Measurements from ENCODE around the gene GRB7. TPM values are rescaled to one million over a fixed set of nuclear protein-coding genes. Genes with fewer than 3 reads are reported as not detected.
A peak's percentile ranks its signal among the peaks of the same experiment; 100 is the strongest.

GRB7 gene
- total and polyA plus RNA-seq, 9 of the 15 experiments (the other 6 are each of a cell fraction or from before 2014, with no cell fraction given), result 0.04 to 6.2 (median 2.2) TPM

DNA sequence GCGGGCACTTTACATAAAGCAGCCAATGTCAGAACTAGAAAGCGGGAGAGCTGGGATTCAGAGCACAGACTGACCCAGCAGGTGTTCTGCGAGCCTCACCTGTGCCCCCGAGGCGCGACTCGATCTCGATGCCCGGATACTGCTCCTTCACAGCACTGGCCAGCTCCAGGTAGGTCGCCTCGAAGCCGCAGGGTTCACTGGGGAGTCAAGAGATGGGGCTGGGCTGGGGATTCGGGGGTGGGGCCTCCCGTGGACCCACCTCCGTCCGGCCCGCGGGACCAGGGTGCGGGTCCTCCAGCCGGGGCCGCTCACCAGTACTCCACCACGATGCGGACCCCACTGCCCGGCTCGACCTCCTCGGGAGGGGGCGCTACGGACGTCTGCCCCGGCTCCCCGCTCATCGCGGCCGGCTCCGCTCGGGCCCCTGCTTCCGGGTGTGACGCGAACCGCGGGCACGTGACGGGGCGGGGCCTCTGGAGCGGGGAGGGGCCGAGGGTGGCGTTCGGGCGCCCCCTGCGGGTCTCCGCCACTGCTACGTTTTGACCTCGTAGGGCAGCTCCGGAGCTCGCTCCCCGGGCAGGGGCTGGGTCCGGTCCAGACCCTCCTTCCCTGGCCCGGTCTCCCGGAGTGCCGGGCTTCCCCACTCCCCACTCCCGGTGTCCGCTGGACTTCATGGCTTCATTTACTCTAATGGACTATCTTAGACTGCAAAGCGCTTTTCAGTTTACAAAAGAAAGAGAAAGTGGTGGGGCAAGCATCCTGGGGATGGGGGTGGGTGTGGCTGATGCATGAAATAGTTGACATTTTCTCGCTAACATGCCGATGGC lies 7.4 kb upstream of the GRB7 start, which contains the start of gene MIEN1:
MIEN1 (minus strand) TSS at position 438 of the 827 bp plus-strand sequence; CDS start at position 401, 37 bp downstream.
- Histone ChIP-seq H3K79me2 (ENCODE audit: control insufficient read depth, insufficient read depth, low read length) (peaks cover 14% of the 10 kb centered on the region), H3K4me2 (ENCODE audit: insufficient read depth, low read length) (peak within 1 kb of the TSS; percentile 94), H3K9ac (ENCODE audit: insufficient read depth in 1 of 2, low read depth in 2 of 2, low read length in 2 of 2) (peak within 1 kb of the TSS; percentile 85 to 97), H2AFZ (ENCODE audit: low read depth, low read length) (peak within 1 kb of the TSS; percentile 80), H3K36me3 (ENCODE audit: control insufficient read depth, insufficient read depth, low read length) (peaks cover 22% of the 10 kb centered on the region; the same call in 1 of the 3 replicates), H3K27me3 (ENCODE audit: control insufficient read depth in 2 of 2, insufficient read depth in 2 of 2, low read length in 2 of 2) (no peaks in the 10 kb centered on the region), H3K27ac (ENCODE audit: extremely low read depth, low read depth, low read length) (peak within 1 kb of the TSS; percentile 87), H3K9me3 (replicated peaks; ENCODE audit: control insufficient read depth, insufficient read depth, low read depth, low read length) (no peaks in the 10 kb centered on the region), H3K9me1 (ENCODE audit: control insufficient read depth, insufficient read depth, low read length) (no peaks in the 10 kb centered on the region), H4K20me1 (replicated peaks; ENCODE audit: control insufficient read depth, insufficient read depth, low read length) (no peaks in the 10 kb centered on the region), H3K4me3 (peak within 1 kb of the TSS; percentile 74), H3K4me1 (replicated peaks in 1 of 2; ENCODE audit: control insufficient read depth in 2 of 2, insufficient read depth in 2 of 2, low read length in 2 of 2) (peaks cover 6 to 31% of the 10 kb centered on the region in 2 experiments; a peak in 4 of 5 replicates)
- intact Hi-C loops (cut with micrococcal nuclease), result loop anchor here (5.0 kb wide), 1 partner anchor 43 kb away; the partner anchor contains the start of gene PGAP3
- ATAC-seq (peak; percentile 93), DNase-seq (ENCODE audit: extremely low read depth in 1 of 4, low spot score in 3 of 4) (peak; percentile 90 to 98 (median 98)), FAIRE-seq (peak; percentile 81)
- in situ Hi-C loops (cut with MboI), result no loop called here
- ChIA-PET POLR2A (interaction anchor here (0.6 to 1.8 kb wide), 9 partner anchors 9 to 165 kb away, joined by 3 to 5 read pairs (median 4); partner anchors contain the start of gene PGAP3), CTCF (ENCODE audit: low intra/inter-chr PET ratio) (interaction anchor here (0.5 to 2.6 kb wide), 5 partner anchors 24 to 246 kb away, joined by 3 to 13 read pairs (median 5); no protein-coding TSS in a partner anchor)
- 4% methylated on average over 20 of the region's 65 CpGs for WGBS (ENCODE audit: insufficient coverage, low coverage, missing lambda C conversion rate)
- TSS peak; percentile 80 for BruUV-seq (replicated peaks)
- TF ChIP-seq ILF3 (IDR thresholded peaks at IDR 0.05; ENCODE audit: borderline replicate concordance), result no peak
- TF ChIP-seq KLF16 (IDR thresholded peaks at IDR 0.05), result 0 out of 2 replicates have a peak, but pooled peaks have one; percentile 34
- TF ChIP-seq CTBP1 (IDR thresholded peaks at IDR 0.05; ENCODE audit: borderline replicate concordance), result peak; percentile 87
- TF ChIP-seq SP1 (CRISPR knock-in tag; IDR thresholded peaks at IDR 0.05), result peak; percentile 98
- TF ChIP-seq PCBP1 (IDR thresholded peaks at IDR 0.05; ENCODE audit: low read depth, low read length, poor library complexity, severe bottlenecking), result peak; percentile 92
- peak; percentile 75 for TF ChIP-seq ZEB2 (IDR thresholded peaks at IDR 0.05)
- TF ChIP-seq ELF1 (tag; IDR thresholded peaks at IDR 0.05), result peak; percentile 100
- no peak for TF ChIP-seq SMARCE1 (IDR thresholded peaks at IDR 0.05)
- no peak for TF ChIP-seq MLLT1 (IDR thresholded peaks at IDR 0.05)
- TF ChIP-seq ZNF644 (tag; IDR thresholded peaks at IDR 0.05; ENCODE audit: low read depth), result no peak
- TF ChIP-seq CBFA2T2 (conservative IDR thresholded peaks at IDR 0.05), result peak; percentile 75
- TF ChIP-seq KDM5B (IDR thresholded peaks at IDR 0.05; ENCODE audit: insufficient replicate concordance, low read depth, low read length), result peak; percentile 34
- peak; percentile 63 to 72 for TF ChIP-seq RAD21 (CRISPR knock-in tag; conservative IDR thresholded peaks at IDR 0.05 in 1 of 2, IDR thresholded peaks at IDR 0.05 in 1 of 2)
- no peak for TF ChIP-seq ZKSCAN1 (IDR thresholded peaks at IDR 0.05; ENCODE audit: low read depth, low read length)
- TF ChIP-seq, protein P1, sequence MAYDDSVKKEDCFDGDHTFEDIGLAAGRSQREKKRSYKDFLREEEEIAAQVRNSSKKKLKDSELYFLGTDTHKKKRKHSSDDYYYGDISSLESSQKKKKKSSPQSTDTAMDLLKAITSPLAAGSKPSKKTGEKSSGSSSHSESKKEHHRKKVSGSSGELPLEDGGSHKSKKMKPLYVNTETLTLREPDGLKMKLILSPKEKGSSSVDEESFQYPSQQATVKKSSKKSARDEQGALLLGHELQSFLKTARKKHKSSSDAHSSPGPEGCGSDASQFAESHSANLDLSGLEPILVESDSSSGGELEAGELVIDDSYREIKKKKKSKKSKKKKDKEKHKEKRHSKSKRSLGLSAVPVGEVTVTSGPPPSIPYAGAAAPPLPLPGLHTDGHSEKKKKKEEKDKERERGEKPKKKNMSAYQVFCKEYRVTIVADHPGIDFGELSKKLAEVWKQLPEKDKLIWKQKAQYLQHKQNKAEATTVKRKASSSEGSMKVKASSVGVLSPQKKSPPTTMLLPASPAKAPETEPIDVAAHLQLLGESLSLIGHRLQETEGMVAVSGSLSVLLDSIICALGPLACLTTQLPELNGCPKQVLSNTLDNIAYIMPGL (CRISPR knock-in tag; IDR thresholded peaks at IDR 0.05), result peak; percentile 76; the same call in 1 of the 2 replicates
- TF ChIP-seq SMARCC2 (IDR thresholded peaks at IDR 0.05; ENCODE audit: low read depth), result no peak
- TF ChIP-seq GATAD2B (IDR thresholded peaks at IDR 0.05; ENCODE audit: borderline replicate concordance), result peak; percentile 75

All from K562 (cell line).